K562 (cell line): ENCODE data around the gene ETS1. TPM values are rescaled to one million over a fixed set of nuclear protein-coding genes. Genes with fewer than 3 reads are reported as not detected.

ENCODE experiments used
- ATAC-seq: fragments of 200-7000 bp; cut with Tn5 transposase; 3 replicates; pipeline ENCODE4 v1.9.1; 2020; ENCODE audit warnings: moderate library complexity
- BruUV-seq: library from RNA; stranded (reverse); fragments of 400-500 nt; replicated peaks from 2 replicates; lab custom pipeline; 2021; lab: Mats Ljungman, UMichigan
- CTCF ChIA-PET: fragments of 300-600 bp; formaldehyde crosslinking; extraction: SDS; loops from one replicate; lab custom pipeline; 2021; ENCODE audit warnings: low intra/inter-chr PET ratio; lab: Yijun Ruan, JAX
- POLR2A ChIA-PET: fragments of 300-600, 350-650 bp; sonication (Branson Sonifier 250); formaldehyde crosslinking; extraction: SDS; loops from one replicate; lab custom pipeline; 2021; ENCODE audit warnings: antibody characterized with exemption, inconsistent platforms; lab: Yijun Ruan, JAX
- DNase-seq, 4 experiments: peaks; one replicate each; pipeline versions ENCODE4 v3.0.0 to v3.0.0-alpha.2; 2011 to 2018; ENCODE audit warnings: low spot score in 3 of 4, mixed read lengths in 3 of 4; ENCODE audit errors: extremely low read depth in 1 of 4
- FAIRE-seq: peaks from 2 replicates; lab custom pipeline; 2011; peaks lifted over from hg19 to GRCh38; lab: Jason Lieb, UNC
- H2AFZ ChIP-seq: 2 replicates; pipeline ENCODE4 v1.6.0; 2011; ENCODE audit warnings: low read depth, low read length, control low read depth, inconsistent platforms
- H3K27ac ChIP-seq: fragments of 200-600 bp; 3 replicates; pipeline ENCODE4 v1.8.0; 2011; ENCODE audit warnings: low read depth, mild to moderate bottlenecking, control low read depth, inconsistent platforms, low read length, moderate library complexity, mixed read lengths; ENCODE audit errors: extremely low read depth
- H3K27me3 ChIP-seq, 2 experiments: fragments of 300-600 bp in 1 of 2; 2 replicates in 1 of 2; 3 replicates in 1 of 2; pipeline versions ENCODE4 v1.6.0 to v1.8.0; 2011; ENCODE audit warnings: inconsistent platforms in 2 of 2, low read length in 2 of 2, mild to moderate bottlenecking in 1 of 2, mixed read lengths in 1 of 2, moderate library complexity in 1 of 2; ENCODE audit not compliant: control insufficient read depth in 2 of 2, insufficient read depth in 2 of 2
- H3K36me3 ChIP-seq: fragments of 300-600 bp; 3 replicates; pipeline ENCODE4 v1.8.0; 2011; ENCODE audit warnings: mild to moderate bottlenecking, low read length, inconsistent platforms; ENCODE audit not compliant: control insufficient read depth, insufficient read depth
- H3K4me1 ChIP-seq, 2 experiments: fragments of 200-600 bp in 1 of 2; replicated peaks in 1 of 2; 2 replicates in 1 of 2; 3 replicates in 1 of 2; pipeline versions ENCODE4 v1.5.1 to v1.8.0; 2011; ENCODE audit warnings: inconsistent platforms in 2 of 2, low read length in 2 of 2, mild to moderate bottlenecking in 1 of 2, mixed read lengths in 1 of 2, moderate library complexity in 1 of 2; ENCODE audit not compliant: control insufficient read depth in 2 of 2, insufficient read depth in 2 of 2
- H3K4me2 ChIP-seq: 2 replicates; pipeline ENCODE4 v1.6.1; 2011; ENCODE audit warnings: low read length, control low read depth, inconsistent platforms, mixed read lengths; ENCODE audit not compliant: insufficient read depth
- H3K4me3 ChIP-seq: fragments of 200-600 bp; sonication (generic), shearing (Covaris generic); 2 replicates; pipeline ENCODE4 v1.5.1; 2016; ENCODE audit warnings: control low read depth, inconsistent platforms
- H3K79me2 ChIP-seq: fragments of 200-600 bp; 3 replicates; pipeline ENCODE4 v1.8.0; 2011; ENCODE audit warnings: low read length, inconsistent platforms; ENCODE audit not compliant: control insufficient read depth, insufficient read depth
- H3K9ac ChIP-seq, 2 experiments: 2 replicates each; pipeline versions ENCODE4 v1.6.0 to v1.6.1; 2011; ENCODE audit warnings: low read depth in 2 of 2, low read length in 2 of 2, control low read depth in 1 of 2, inconsistent platforms in 1 of 2, mild to moderate bottlenecking in 1 of 2, mixed read lengths in 1 of 2; ENCODE audit not compliant: insufficient read depth in 1 of 2
- H3K9me1 ChIP-seq: one replicate; pipeline ENCODE4 v1.6.0; 2011; ENCODE audit warnings: inconsistent platforms, mild to moderate bottlenecking, low read length, moderate library complexity; ENCODE audit not compliant: control insufficient read depth, insufficient read depth
- H3K9me3 ChIP-seq: replicated peaks from 2 replicates; pipeline ENCODE4 v1.5.1; 2011; ENCODE audit warnings: low read depth, low read length, inconsistent platforms; ENCODE audit not compliant: control insufficient read depth, insufficient read depth
- H4K20me1 ChIP-seq: replicated peaks from 2 replicates; pipeline ENCODE4 v1.6.1; 2011; ENCODE audit warnings: low read length, inconsistent platforms, mixed read lengths; ENCODE audit not compliant: control insufficient read depth, insufficient read depth
- CBX5 ChIP-seq: IDR thresholded peaks from 2 replicates; pipeline ENCODE4 v1.6.1; 2014; ENCODE audit warnings: low read depth, borderline replicate concordance
- KLF10 ChIP-seq: fragments of 250-450 bp; sonication (Bioruptor Pico); IDR thresholded peaks from 2 replicates; pipeline ENCODE4 v1.6.1; 2021; ENCODE audit warnings: matching md5 sums
- TAL1 ChIP-seq: fragments of 450-650 bp; IDR thresholded peaks from 2 replicates; pipeline ENCODE4 v1.6.1; 2016; ENCODE audit warnings: mild to moderate bottlenecking
- ZZZ3 ChIP-seq: fragments of 450-650 bp; IDR thresholded peaks from 2 replicates; pipeline ENCODE4 v1.6.1; 2016; ENCODE audit warnings: antibody characterized with exemption, mild to moderate bottlenecking, moderate library complexity
- WGBS: fragments of 100-300 bp; shearing (Covaris generic); methylation state at CpG from one replicate; pipeline ENCODE4 v1.1.6; 2016; ENCODE audit warnings: low coverage, mixed read lengths; ENCODE audit not compliant: insufficient coverage; ENCODE audit errors: missing lambda C conversion rate; 5-methylcytosine and 5-hydroxymethylcytosine counted together
- in situ Hi-C: fragments of 300-500 bp; cut with MboI; formaldehyde crosslinking; loops from 4 replicates; pipeline ENCODE4 v1.15.0; 2018; ENCODE audit warnings: inconsistent platforms, mixed read lengths
- intact Hi-C: fragments of 100-400 bp; cut with micrococcal nuclease; formaldehyde crosslinking; loops from 2 replicates; pipeline ENCODE4 v1.14.2; 2022
- polyA plus RNA-seq, 8 experiments: library from polyadenylated mRNA; depleted of rRNA in 4 of 8; stranded (reverse) in 5 of 8; unstranded in 3 of 8; fragments of >200 nt; fragmentation: Nextera tagmentation in 2 of 8; fragmentation: Illumina TruSeq in 1 of 8; extraction: Ambion mirVana in 2 of 8; extraction: Trizol in 1 of 8; gene quantifications; 2 replicates each; pipeline versions ENCODE4 v1.2.1 to v1.2.3, GENCODE V29; 2011 to 2014; ENCODE audit warnings: inconsistent platforms in 1 of 8, missing spikeins in 1 of 8
- total RNA-seq, 7 experiments: library from RNA; depleted of rRNA in 6 of 7; stranded (reverse); fragments of >200 nt in 6 of 7; fragmentation: Illumina TruSeq in 2 of 7; extraction: Trizol in 2 of 7; gene quantifications; 2 replicates each; pipeline versions ENCODE4 v1.2.1 to v1.2.3, GENCODE V29; 2011 to 2021; ENCODE audit warnings: low replicate concordance in 1 of 7
- TF ChIP-seq, protein P1 (sequence below): sonication (generic); formaldehyde crosslinking; IDR thresholded peaks from 2 replicates; pipeline ENCODE4 v1.8.0; 2023; ENCODE audit warnings: missing genetic modification reagents, mild to moderate bottlenecking, borderline replicate concordance
- TF ChIP-seq, protein P2 (sequence below): fragments of 450-650 bp; IDR thresholded peaks from 2 replicates; pipeline ENCODE4 v1.6.1; 2016; ENCODE audit warnings: borderline replicate concordance
- TF ChIP-seq, protein P3 (sequence below): fragments of 250-450 bp; sonication (Bioruptor Pico); IDR thresholded peaks from 2 replicates; pipeline ENCODE4 v1.4.0; 2020; ENCODE audit warnings: mild to moderate bottlenecking
- TF ChIP-seq, protein P4 (sequence below): fragments of 250-450 bp; sonication (Bioruptor Pico); IDR thresholded peaks from 2 replicates; pipeline ENCODE4 v1.8.0; 2021; ENCODE audit warnings: borderline replicate concordance, mild to moderate bottlenecking, moderate library complexity; ENCODE audit not compliant: poor library complexity, severe bottlenecking
- TF ChIP-seq, protein P5 (sequence below), 2 experiments: IDR thresholded peaks; 2 replicates each; pipeline ENCODE4 v1.6.1; 2011; ENCODE audit warnings: borderline replicate concordance in 1 of 2, control low read depth in 1 of 2, low read depth in 1 of 2, low read length in 1 of 2, mild to moderate bottlenecking in 1 of 2, mixed read lengths in 1 of 2, moderate library complexity in 1 of 2; ENCODE audit not compliant: insufficient read depth in 1 of 2, insufficient read length in 1 of 2, poor library complexity in 1 of 2, severe bottlenecking in 1 of 2; ENCODE audit errors: extremely low read depth in 1 of 2

ETS1 gene
- total and polyA plus RNA-seq, 9 of the 15 experiments (the other 6 are each of a cell fraction or from before 2014, with no cell fraction given) = 0.04 to 1.4 (median 0.23) TPM

DNA sequence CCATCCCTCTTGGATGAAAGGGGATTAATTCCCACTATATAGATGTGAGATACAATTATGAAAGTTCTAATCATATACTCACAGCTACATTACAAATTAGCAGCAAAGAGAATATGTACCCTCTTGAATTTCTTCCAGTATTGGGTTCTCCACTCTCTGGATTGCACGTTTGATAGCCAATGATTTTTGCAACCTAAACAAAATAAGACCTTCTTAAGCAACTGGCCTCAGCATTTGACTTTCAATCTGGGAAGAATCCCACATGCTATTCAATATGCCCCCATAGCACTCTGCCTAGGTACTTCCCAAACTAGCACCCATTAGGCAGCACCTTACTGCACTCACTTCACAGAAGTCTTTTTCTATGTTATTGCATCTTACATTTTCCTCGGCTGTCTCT lies 55.8 kb downstream of the ETS1 start:
- Histone ChIP-seq H3K79me2 (no peaks in the 10 kb centered on the region), H3K9me1 (no peaks in the 10 kb centered on the region), H4K20me1 (no peaks in the 10 kb centered on the region), H3K4me2 (no peak overlapping the region), H3K27ac (no peak overlapping the region), H3K4me3 (no peak overlapping the region), H2AFZ (no peak overlapping the region), H3K27me3 (no peaks in the 10 kb centered on the region), H3K36me3 (no peaks in the 10 kb centered on the region), H3K4me1 (no peaks in the 10 kb centered on the region), H3K9me3 (no peaks in the 10 kb centered on the region), H3K9ac (no peak overlapping the region)
- in situ Hi-C loops (no loop called here), intact Hi-C loops (no loop called here)
- 3% methylated on average over 2 of the region's 2 CpGs for WGBS
- no TSS peak for BruUV-seq
- CTCF ChIA-PET = no interaction called here
- FAIRE-seq (no peak), ATAC-seq (no peak), DNase-seq (no peak)
- TF ChIP-seq KLF10 (CRISPR knock-in tag) (no peak), CBX5 (no peak), TAL1 (no peak), ZZZ3 (no peak)
- TF ChIP-seq, protein P1, sequence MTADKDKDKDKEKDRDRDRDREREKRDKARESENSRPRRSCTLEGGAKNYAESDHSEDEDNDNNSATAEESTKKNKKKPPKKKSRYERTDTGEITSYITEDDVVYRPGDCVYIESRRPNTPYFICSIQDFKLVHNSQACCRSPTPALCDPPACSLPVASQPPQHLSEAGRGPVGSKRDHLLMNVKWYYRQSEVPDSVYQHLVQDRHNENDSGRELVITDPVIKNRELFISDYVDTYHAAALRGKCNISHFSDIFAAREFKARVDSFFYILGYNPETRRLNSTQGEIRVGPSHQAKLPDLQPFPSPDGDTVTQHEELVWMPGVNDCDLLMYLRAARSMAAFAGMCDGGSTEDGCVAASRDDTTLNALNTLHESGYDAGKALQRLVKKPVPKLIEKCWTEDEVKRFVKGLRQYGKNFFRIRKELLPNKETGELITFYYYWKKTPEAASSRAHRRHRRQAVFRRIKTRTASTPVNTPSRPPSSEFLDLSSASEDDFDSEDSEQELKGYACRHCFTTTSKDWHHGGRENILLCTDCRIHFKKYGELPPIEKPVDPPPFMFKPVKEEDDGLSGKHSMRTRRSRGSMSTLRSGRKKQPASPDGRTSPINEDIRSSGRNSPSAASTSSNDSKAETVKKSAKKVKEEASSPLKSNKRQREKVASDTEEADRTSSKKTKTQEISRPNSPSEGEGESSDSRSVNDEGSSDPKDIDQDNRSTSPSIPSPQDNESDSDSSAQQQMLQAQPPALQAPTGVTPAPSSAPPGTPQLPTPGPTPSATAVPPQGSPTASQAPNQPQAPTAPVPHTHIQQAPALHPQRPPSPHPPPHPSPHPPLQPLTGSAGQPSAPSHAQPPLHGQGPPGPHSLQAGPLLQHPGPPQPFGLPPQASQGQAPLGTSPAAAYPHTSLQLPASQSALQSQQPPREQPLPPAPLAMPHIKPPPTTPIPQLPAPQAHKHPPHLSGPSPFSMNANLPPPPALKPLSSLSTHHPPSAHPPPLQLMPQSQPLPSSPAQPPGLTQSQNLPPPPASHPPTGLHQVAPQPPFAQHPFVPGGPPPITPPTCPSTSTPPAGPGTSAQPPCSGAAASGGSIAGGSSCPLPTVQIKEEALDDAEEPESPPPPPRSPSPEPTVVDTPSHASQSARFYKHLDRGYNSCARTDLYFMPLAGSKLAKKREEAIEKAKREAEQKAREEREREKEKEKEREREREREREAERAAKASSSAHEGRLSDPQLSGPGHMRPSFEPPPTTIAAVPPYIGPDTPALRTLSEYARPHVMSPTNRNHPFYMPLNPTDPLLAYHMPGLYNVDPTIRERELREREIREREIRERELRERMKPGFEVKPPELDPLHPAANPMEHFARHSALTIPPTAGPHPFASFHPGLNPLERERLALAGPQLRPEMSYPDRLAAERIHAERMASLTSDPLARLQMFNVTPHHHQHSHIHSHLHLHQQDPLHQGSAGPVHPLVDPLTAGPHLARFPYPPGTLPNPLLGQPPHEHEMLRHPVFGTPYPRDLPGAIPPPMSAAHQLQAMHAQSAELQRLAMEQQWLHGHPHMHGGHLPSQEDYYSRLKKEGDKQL = no peak
- TF ChIP-seq, protein P2, sequence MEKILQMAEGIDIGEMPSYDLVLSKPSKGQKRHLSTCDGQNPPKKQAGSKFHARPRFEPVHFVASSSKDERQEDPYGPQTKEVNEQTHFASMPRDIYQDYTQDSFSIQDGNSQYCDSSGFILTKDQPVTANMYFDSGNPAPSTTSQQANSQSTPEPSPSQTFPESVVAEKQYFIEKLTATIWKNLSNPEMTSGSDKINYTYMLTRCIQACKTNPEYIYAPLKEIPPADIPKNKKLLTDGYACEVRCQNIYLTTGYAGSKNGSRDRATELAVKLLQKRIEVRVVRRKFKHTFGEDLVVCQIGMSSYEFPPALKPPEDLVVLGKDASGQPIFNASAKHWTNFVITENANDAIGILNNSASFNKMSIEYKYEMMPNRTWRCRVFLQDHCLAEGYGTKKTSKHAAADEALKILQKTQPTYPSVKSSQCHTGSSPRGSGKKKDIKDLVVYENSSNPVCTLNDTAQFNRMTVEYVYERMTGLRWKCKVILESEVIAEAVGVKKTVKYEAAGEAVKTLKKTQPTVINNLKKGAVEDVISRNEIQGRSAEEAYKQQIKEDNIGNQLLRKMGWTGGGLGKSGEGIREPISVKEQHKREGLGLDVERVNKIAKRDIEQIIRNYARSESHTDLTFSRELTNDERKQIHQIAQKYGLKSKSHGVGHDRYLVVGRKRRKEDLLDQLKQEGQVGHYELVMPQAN = no peak
- TF ChIP-seq, protein P3, sequence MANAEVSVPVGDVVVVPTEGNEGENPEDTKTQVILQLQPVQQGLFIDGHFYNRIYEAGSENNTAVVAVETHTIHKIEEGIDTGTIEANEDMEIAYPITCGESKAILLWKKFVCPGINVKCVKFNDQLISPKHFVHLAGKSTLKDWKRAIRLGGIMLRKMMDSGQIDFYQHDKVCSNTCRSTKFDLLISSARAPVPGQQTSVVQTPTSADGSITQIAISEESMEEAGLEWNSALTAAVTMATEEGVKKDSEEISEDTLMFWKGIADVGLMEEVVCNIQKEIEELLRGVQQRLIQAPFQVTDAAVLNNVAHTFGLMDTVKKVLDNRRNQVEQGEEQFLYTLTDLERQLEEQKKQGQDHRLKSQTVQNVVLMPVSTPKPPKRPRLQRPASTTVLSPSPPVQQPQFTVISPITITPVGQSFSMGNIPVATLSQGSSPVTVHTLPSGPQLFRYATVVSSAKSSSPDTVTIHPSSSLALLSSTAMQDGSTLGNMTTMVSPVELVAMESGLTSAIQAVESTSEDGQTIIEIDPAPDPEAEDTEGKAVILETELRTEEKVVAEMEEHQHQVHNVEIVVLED = no peak
- TF ChIP-seq, protein P4, sequence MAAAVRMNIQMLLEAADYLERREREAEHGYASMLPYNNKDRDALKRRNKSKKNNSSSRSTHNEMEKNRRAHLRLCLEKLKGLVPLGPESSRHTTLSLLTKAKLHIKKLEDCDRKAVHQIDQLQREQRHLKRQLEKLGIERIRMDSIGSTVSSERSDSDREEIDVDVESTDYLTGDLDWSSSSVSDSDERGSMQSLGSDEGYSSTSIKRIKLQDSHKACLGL (CRISPR knock-in tag) = no peak
- TF ChIP-seq, protein P5, sequence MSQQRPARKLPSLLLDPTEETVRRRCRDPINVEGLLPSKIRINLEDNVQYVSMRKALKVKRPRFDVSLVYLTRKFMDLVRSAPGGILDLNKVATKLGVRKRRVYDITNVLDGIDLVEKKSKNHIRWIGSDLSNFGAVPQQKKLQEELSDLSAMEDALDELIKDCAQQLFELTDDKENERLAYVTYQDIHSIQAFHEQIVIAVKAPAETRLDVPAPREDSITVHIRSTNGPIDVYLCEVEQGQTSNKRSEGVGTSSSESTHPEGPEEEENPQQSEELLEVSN (IDR thresholded peaks at IDR 0.05; ENCODE audit: borderline replicate concordance in 1 of 2, extremely low read depth in 1 of 2, insufficient read depth in 1 of 2, insufficient read length in 1 of 2, low read depth in 1 of 2, low read length in 1 of 2, poor library complexity in 1 of 2, severe bottlenecking in 1 of 2) = no peak
- POLR2A ChIA-PET = no interaction called here
